Transverse colon (tissue), 4 donors: ENCODE data around the gene LRP11. TPM values are rescaled to one million over a fixed set of nuclear protein-coding genes. Genes with fewer than 3 reads are reported as not detected.

Source experiments
- DNase-seq: peaks from one replicate; pipeline ENCODE4 v3.0.0-alpha.2; 2019
- H3K27ac ChIP-seq, 4 donors: fragments of 200-600 bp; sonication (generic); 2 replicates each; pipeline ENCODE4 v1.5.1; 2016 to 2018; ENCODE audit warnings: inconsistent platforms in 4 of 4
- H3K27me3 ChIP-seq: fragments of 200-600 bp; sonication (generic); 2 replicates; pipeline ENCODE4 v1.5.1; 2017; ENCODE audit warnings: inconsistent platforms
- H3K36me3 ChIP-seq, 4 donors: fragments of 200-600 bp; sonication (generic); 2 replicates each; pipeline ENCODE4 v1.5.1; 2017 to 2019; ENCODE audit warnings: inconsistent platforms in 4 of 4
- H3K4me1 ChIP-seq, 4 donors: fragments of 200-600 bp; sonication (generic); 2 replicates each; pipeline ENCODE4 v1.5.1; 2017 to 2020; ENCODE audit warnings: inconsistent platforms in 4 of 4
- H3K4me3 ChIP-seq, 4 donors: fragments of 200-600 bp; sonication (generic); 1 replicate in 1 of 4; 2 replicates in 3 of 4; pipeline versions ENCODE4 v1.5.1 to v1.6.1; 2017 to 2019; ENCODE audit warnings: inconsistent platforms in 4 of 4
- H3K9me3 ChIP-seq, 2 donors: fragments of 200-600 bp; sonication (generic); 2 replicates each; pipeline ENCODE4 v1.5.1; 2017 to 2019; ENCODE audit warnings: inconsistent platforms in 2 of 2
- CTCF ChIP-seq, 5 experiments: fragments of 200-600 bp in 3 of 5; fragments of 450-650 bp in 2 of 5; sonication (generic) in 3 of 5; IDR thresholded peaks; 1 replicate in 2 of 5; 2 replicates in 3 of 5; pipeline ENCODE4 v1.5.1; 2016 to 2017; ENCODE audit warnings: antibody characterized with exemption in 5 of 5, inconsistent platforms in 3 of 5, mild to moderate bottlenecking in 2 of 5, moderate library complexity in 1 of 5
- EP300 ChIP-seq: sonication (generic); formaldehyde crosslinking; IDR thresholded peaks from one replicate; pipeline ENCODE4 v1.6.1; 2017; ENCODE audit warnings: antibody characterized with exemption, low read depth
- POLR2A ChIP-seq: fragments of 450-650 bp; IDR thresholded peaks from one replicate; pipeline ENCODE4 v1.6.1; 2016; ENCODE audit warnings: antibody characterized with exemption, mild to moderate bottlenecking, moderate library complexity
- POLR2AphosphoS5 ChIP-seq, 3 donors: sonication (generic); formaldehyde crosslinking; IDR thresholded peaks; one replicate each; pipeline ENCODE4 v1.6.1; 2016; ENCODE audit warnings: antibody characterized with exemption in 3 of 3
- WGBS, 2 donors: methylation state at CpG; one replicate each; pipeline ENCODE4 v1.1.5; 2018; ENCODE audit warnings: low coverage in 1 of 2; 5-methylcytosine and 5-hydroxymethylcytosine counted together
- in situ Hi-C, 4 donors: fragments of 200-750 bp; cut with MboI; loops; one replicate each; pipeline versions ENCODE4 v1.15.0 to v1.15.1; 2017; ENCODE audit warnings: low sequenced_read_pairs in 3 of 4, low pct_ligation_motif_present in 1 of 4, low pct_unique_long_range_greater_than_20kb in 1 of 4
- intact Hi-C: fragments of 100-400 bp; cut with DNase I; formaldehyde crosslinking; loops from one replicate; pipeline ENCODE4 v1.15.1; 2023; ENCODE audit warnings: low total_unique reads
- total RNA-seq, 4 donors: library from RNA; depleted of rRNA; stranded (reverse); fragments of >200 nt; gene quantifications; one replicate each; pipeline ENCODE4 v1.1.0, GENCODE V29; 2016

Gene LRP11
- total RNA-seq, 4 donors from 2014 or later: 2.2 to 50.5 (median 21.2) TPM

- intact Hi-C loops (no loop called here), in situ Hi-C loops (no loop called here)
- Histone ChIP-seq H3K27me3 (no peaks in the 10 kb centered on the region), H3K27ac (no peak overlapping the region), H3K4me3 (no peak overlapping the region), H3K4me1 (no peaks in the 10 kb centered on the region), H3K9me3 (no peaks in the 10 kb centered on the region), H3K36me3 (no peaks in the 10 kb centered on the region)
- DNase-seq: no peak
- TF ChIP-seq POLR2A: no peak
- TF ChIP-seq CTCF (IDR thresholded peaks at IDR 0.05): no peak
- TF ChIP-seq EP300: no peak
- no peak for TF ChIP-seq POLR2AphosphoS5 (IDR thresholded peaks at IDR 0.05)
- 55% methylated on average over 11 of the region's 11 CpGs; no CpG with 5 or more reads in 1 of the 2 donors for WGBS, 2 donors
These were observed 20.1 kb upstream of the LRP11 start for GRCh38 chr6:149884215-149884614.

GRCh38 chr6:149881860-149882259 is 17.7 kb upstream of the LRP11 start:
- no peak overlapping the region for H3K4me3 ChIP-seq
- WGBS, 2 donors: 86 to 88% methylated on average over 2 of the region's 2 CpGs
- H3K27me3 ChIP-seq: no peaks in the 10 kb centered on the region
- H3K9me3 ChIP-seq: no peaks in the 10 kb centered on the region
- H3K36me3 ChIP-seq: no peaks in the 10 kb centered on the region
- H3K27ac ChIP-seq: no peak overlapping the region
- no peaks in the 10 kb centered on the region for H3K4me1 ChIP-seq
- intact Hi-C loops: no loop called here
- no peak for DNase-seq
- in situ Hi-C loops: no loop called here
- no peak for TF ChIP-seq POLR2A
- TF ChIP-seq POLR2AphosphoS5 (IDR thresholded peaks at IDR 0.05): no peak
- no peak for TF ChIP-seq CTCF (IDR thresholded peaks at IDR 0.05)
- TF ChIP-seq EP300: no peak

- H3K9me3 ChIP-seq: no peaks in the 10 kb centered on the region
- H3K27ac ChIP-seq: no peak overlapping the region
- H3K4me1 ChIP-seq: no peaks in the 10 kb centered on the region
- intact Hi-C loops: no loop called here
- H3K27me3 ChIP-seq: no peaks in the 10 kb centered on the region
- no peak for TF ChIP-seq EP300
- TF ChIP-seq POLR2A: no peak
- no peak for TF ChIP-seq CTCF (IDR thresholded peaks at IDR 0.05)
- TF ChIP-seq POLR2AphosphoS5 (IDR thresholded peaks at IDR 0.05): no peak
- no peak for DNase-seq
- no peaks in the 10 kb centered on the region for H3K36me3 ChIP-seq
- 81 to 100% methylated on average over 2 to 10 of the region's 10 CpGs for WGBS, 2 donors
- in situ Hi-C loops: no loop called here
- H3K4me3 ChIP-seq: no peak overlapping the region
These were observed 17.1 kb upstream of the LRP11 start for GRCh38 chr6:149881066-149881766.

- WGBS, 2 donors: 89 to 100% methylated on average over 1 of the region's 1 CpG
- no peaks in the 10 kb centered on the region for H3K9me3 ChIP-seq
- no peaks in the 10 kb centered on the region for H3K36me3 ChIP-seq
- no peak overlapping the region for H3K27ac ChIP-seq
- no peaks in the 10 kb centered on the region for H3K4me1 ChIP-seq
- H3K27me3 ChIP-seq: no peaks in the 10 kb centered on the region
- in situ Hi-C loops (no loop called here), intact Hi-C loops (loop anchor here (5.0 kb wide), 1 partner anchor 500 kb away; no protein-coding TSS in a partner anchor)
- H3K4me3 ChIP-seq: no peak overlapping the region
- TF ChIP-seq CTCF (IDR thresholded peaks at IDR 0.05): no peak
- TF ChIP-seq POLR2AphosphoS5 (IDR thresholded peaks at IDR 0.05): no peak
- TF ChIP-seq EP300: no peak
- TF ChIP-seq POLR2A: no peak
- DNase-seq: no peak
These were observed 13.5 kb upstream of the LRP11 start for GRCh38 chr6:149877659-149878058.
